VCaP (cell line): Measurements from ENCODE around the gene ADM.

Experiments
- H3K27ac ChIP-seq: fragments of 450-650 bp; 2 replicates; pipeline ENCODE4 v1.5.1; 2017
- CTCF ChIP-seq: fragments of 450-650 bp; conservative IDR thresholded peaks from 2 replicates; pipeline ENCODE4 v1.5.1; 2017; ENCODE audit warnings: mild to moderate bottlenecking, moderate library complexity

Gene ADM

DNA sequence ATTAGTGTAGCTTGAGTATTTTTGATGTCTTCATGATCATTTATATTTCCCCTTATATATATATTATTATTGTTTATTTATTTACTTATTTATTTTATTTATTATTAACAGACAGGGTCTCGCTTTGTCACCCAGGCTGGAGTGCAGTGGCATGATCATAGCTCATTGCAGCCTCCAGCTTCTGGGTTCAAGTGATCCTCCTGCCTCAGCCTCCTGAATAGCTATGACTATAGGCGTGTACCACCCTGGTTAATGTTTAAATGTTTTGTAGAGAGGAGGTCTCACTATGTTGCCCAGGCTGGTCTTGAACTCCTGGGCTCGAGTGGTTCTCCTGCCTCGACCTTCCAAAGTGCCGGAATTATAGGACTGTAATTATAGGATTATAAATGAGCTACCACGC is 10.2 kb downstream of the ADM start:
- TF ChIP-seq CTCF: no peak
- H3K27ac ChIP-seq: no peak overlapping the region

GRCh38 chr11:10317151-10317755 is 12.4 kb downstream of the ADM start:
- TF ChIP-seq CTCF: no peak
- no peak overlapping the region for H3K27ac ChIP-seq

DNA sequence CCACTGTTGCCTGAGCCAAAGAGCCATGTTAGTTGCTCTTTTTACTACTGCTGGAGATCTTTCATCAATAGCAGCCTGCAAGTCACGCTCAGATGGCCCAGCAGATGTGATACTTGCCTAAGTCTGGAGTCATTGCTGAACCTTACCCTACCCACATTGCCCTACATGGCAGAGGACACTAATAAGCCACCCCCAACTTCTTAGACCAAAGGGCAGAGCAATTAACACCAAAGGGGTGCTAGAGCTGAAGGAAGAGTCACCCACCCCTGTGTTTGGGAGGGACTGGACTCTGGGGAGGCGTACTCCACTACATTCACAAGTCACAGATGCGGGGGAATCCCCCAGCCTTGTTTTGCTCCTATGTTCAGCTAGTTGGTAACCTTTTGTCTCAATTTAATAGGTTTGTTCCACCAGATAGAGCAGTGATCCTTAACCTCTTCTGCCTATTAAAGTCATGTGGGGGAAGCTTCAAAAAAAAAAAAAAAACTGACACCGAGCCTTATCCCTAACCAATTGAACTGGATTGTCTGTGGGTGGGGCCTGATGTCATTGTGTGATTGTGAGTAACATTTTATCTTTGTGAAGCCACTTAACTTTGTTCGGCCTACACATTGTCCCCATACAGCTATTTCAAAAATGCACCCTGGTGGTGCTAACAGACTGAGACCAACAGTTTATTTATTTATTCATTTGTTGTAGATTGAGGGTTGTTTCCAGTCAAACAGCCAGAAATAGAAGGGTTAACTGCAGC is 13.1 kb downstream of the ADM start:
- H3K27ac ChIP-seq: no peak overlapping the region
- no peak for TF ChIP-seq CTCF

GRCh38 chr11:10318527-10318802 is 13.6 kb downstream of the ADM start:
- no peak for TF ChIP-seq CTCF
- H3K27ac ChIP-seq: no peak overlapping the region

- H3K27ac ChIP-seq: no peak overlapping the region
- no peak for TF ChIP-seq CTCF
These were observed 15.1 kb downstream of the ADM start for GRCh38 chr11:10319702-10320558.

- TF ChIP-seq CTCF: no peak
- no peak overlapping the region for H3K27ac ChIP-seq
These were observed 16.0 kb downstream of the ADM start for GRCh38 chr11:10320736-10321465.

DNA sequence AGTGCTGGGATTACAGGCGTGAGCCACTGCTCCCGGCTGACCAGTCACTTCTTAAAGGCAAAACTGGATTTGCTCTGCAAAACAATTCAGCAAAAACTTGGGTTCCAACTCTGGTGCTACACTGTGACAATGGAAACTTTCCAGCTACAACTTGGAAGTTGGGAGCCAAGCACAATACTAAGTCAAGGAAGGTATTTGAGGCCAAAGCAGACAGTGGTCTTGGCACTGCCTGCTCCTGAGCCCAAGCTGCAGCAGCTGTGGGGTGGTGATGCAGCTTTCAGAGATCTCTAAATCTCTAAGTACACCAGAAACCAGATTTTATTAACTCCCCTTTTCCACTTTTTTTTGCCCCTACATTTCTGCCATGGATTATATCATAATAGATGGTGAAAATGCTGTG is 17.5 kb downstream of the ADM start:
- peak overlapping the region; percentile 42; the same call in 1 of the 2 replicates for H3K27ac ChIP-seq
- TF ChIP-seq CTCF: no peak
